ENCODE data around the gene CDH23.

The CDH23 gene

GRCh38 chr10:71690094-71690720 lies 293.5 kb downstream of the CDH23 start:
- TF ChIP-seq, protein P1, sequence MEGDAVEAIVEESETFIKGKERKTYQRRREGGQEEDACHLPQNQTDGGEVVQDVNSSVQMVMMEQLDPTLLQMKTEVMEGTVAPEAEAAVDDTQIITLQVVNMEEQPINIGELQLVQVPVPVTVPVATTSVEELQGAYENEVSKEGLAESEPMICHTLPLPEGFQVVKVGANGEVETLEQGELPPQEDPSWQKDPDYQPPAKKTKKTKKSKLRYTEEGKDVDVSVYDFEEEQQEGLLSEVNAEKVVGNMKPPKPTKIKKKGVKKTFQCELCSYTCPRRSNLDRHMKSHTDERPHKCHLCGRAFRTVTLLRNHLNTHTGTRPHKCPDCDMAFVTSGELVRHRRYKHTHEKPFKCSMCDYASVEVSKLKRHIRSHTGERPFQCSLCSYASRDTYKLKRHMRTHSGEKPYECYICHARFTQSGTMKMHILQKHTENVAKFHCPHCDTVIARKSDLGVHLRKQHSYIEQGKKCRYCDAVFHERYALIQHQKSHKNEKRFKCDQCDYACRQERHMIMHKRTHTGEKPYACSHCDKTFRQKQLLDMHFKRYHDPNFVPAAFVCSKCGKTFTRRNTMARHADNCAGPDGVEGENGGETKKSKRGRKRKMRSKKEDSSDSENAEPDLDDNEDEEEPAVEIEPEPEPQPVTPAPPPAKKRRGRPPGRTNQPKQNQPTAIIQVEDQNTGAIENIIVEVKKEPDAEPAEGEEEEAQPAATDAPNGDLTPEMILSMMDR (IDR thresholded peaks at IDR 0.05): no peak

GRCh38 chr10:71691405-71691804 lies 294.7 kb downstream of the CDH23 start:
- Histone ChIP-seq H3K4me3 (ENCODE audit: low read depth in 1 of 2, low read length in 1 of 2) (no peak overlapping the region), H3K27ac (no peak overlapping the region), H3K9me3 (no peaks in the 10 kb centered on the region), H3K36me3 (no peaks in the 10 kb centered on the region), H3K4me1 (ENCODE audit: control insufficient read depth in 1 of 2, insufficient read depth in 1 of 2, low read depth in 1 of 2, low read length in 1 of 2) (peaks cover 29% of the 10 kb centered on the region in 2 experiments), H3K27me3 (no peaks in the 10 kb centered on the region)
- TF ChIP-seq, protein P1 (IDR thresholded peaks at IDR 0.05): no peak

More at GRCh38 chr10:71690094-71690720, 293.5 kb downstream of the CDH23 start:
- no peak overlapping the region for H3K4me3 ChIP-seq (ENCODE audit: low read depth in 1 of 2, low read length in 1 of 2)
- H3K27ac ChIP-seq: no peak overlapping the region
- peaks cover 17% of the 10 kb centered on the region in 2 experiments for H3K4me1 ChIP-seq (ENCODE audit: control insufficient read depth in 1 of 2, insufficient read depth in 1 of 2, low read depth in 1 of 2, low read length in 1 of 2)
- H3K9me3 ChIP-seq: no peaks in the 10 kb centered on the region
- no peaks in the 10 kb centered on the region for H3K27me3 ChIP-seq
- H3K36me3 ChIP-seq: no peaks in the 10 kb centered on the region

DNA sequence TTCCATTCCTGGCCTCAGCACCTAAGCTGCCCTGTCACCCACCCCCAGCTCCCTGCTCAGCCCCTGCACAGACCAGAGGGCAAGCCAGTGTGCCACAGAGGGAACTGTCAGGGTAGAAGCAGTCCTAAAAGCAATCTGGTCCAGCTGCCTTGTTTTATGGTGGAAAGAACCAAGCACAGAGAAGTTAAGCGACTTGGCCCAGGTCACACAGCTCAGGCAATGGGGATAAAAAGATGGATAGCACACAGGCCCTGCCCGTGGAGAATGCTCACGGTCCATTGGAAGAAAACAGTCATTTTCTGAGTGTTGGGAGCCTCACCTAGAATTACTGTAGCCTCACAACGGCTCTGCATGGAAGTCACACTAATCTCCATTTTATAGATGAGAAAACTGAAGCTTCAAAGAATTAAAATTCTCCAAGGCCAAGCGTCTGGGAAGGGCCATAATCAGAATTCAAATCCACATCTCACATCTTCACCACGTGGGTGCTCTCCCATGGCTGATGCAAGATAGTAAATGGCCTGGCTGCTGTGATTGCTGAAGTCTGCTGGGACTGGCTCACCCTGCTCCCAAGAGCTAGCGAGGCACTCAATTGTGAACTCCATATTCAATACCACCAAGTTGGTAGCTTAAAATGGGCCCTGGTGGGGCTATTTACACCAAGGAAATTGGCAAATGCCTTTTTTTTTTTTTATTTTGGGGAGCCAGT lies 296.0 kb downstream of the CDH23 start:
- Histone ChIP-seq H3K9me3 (no peaks in the 10 kb centered on the region), H3K4me3 (ENCODE audit: low read depth in 1 of 2, low read length in 1 of 2) (no peak overlapping the region), H3K36me3 (no peaks in the 10 kb centered on the region), H3K4me1 (ENCODE audit: control insufficient read depth in 1 of 2, insufficient read depth in 1 of 2, low read depth in 1 of 2, low read length in 1 of 2) (peaks cover 36 to 37% of the 10 kb centered on the region in 2 experiments), H3K27ac (peak overlapping the region; percentile 93), H3K27me3 (no peaks in the 10 kb centered on the region)
- TF ChIP-seq, protein P1 (IDR thresholded peaks at IDR 0.05): no peak

- H3K36me3 ChIP-seq: no peaks in the 10 kb centered on the region
- TF ChIP-seq, protein P1 (IDR thresholded peaks at IDR 0.05): no peak
- H3K4me3 ChIP-seq (ENCODE audit: low read depth in 1 of 2, low read length in 1 of 2): no peak overlapping the region
- peak overlapping the region; percentile 93 for H3K27ac ChIP-seq
- H3K27me3 ChIP-seq: no peaks in the 10 kb centered on the region
- peaks cover 36 to 37% of the 10 kb centered on the region in 2 experiments for H3K4me1 ChIP-seq (ENCODE audit: control insufficient read depth in 1 of 2, insufficient read depth in 1 of 2, low read depth in 1 of 2, low read length in 1 of 2)
- no peaks in the 10 kb centered on the region for H3K9me3 ChIP-seq
These were observed 296.7 kb downstream of the CDH23 start for GRCh38 chr10:71693377-71693776.

GRCh38 chr10:71694039-71694501 lies 297.4 kb downstream of the CDH23 start:
- TF ChIP-seq, protein P1 (IDR thresholded peaks at IDR 0.05): no peak
- peak overlapping the region; percentile 57 to 63 for H3K4me3 ChIP-seq (ENCODE audit: low read depth in 1 of 2, low read length in 1 of 2)
- H3K9me3 ChIP-seq: no peaks in the 10 kb centered on the region
- peaks cover 36 to 37% of the 10 kb centered on the region in 2 experiments for H3K4me1 ChIP-seq (ENCODE audit: control insufficient read depth in 1 of 2, insufficient read depth in 1 of 2, low read depth in 1 of 2, low read length in 1 of 2)
- peak overlapping the region; percentile 93 for H3K27ac ChIP-seq
- no peaks in the 10 kb centered on the region for H3K36me3 ChIP-seq
- no peaks in the 10 kb centered on the region for H3K27me3 ChIP-seq

All from neutrophil (primary cell).